HG02678 (cell line): ENCODE results near the gene SORCS2.

Experiments
- ATAC-seq: cut with Tn5 transposase; IDR thresholded peaks from one replicate; pipeline ENCODE4 v1.9.1; 2021; ENCODE audit warnings: mild to moderate bottlenecking, moderate library complexity; ENCODE audit not compliant: unreplicated experiment

Gene SORCS2

GRCh38 chr4:7384929-7385890, 192.9 kb downstream of the SORCS2 start:
- no peak for ATAC-seq

- no peak for ATAC-seq
Observed at GRCh38 chr4:7387925-7388324, 195.6 kb downstream of the SORCS2 start.

GRCh38 chr4:7388627-7389026, 196.3 kb downstream of the SORCS2 start:
- ATAC-seq: no peak

- ATAC-seq: no peak
Observed at GRCh38 chr4:7389101-7389701, 196.9 kb downstream of the SORCS2 start.

- no peak for ATAC-seq
Observed at GRCh38 chr4:7389719-7390118, 197.4 kb downstream of the SORCS2 start.

- ATAC-seq: no peak
Observed at GRCh38 chr4:7390336-7390735, 198.0 kb downstream of the SORCS2 start.

- no peak for ATAC-seq
Observed at GRCh38 chr4:7390906-7391636, 198.7 kb downstream of the SORCS2 start.

- ATAC-seq: no peak
Observed at GRCh38 chr4:7391637-7392437, 199.5 kb downstream of the SORCS2 start.

GRCh38 chr4:7392438-7393421, 200.4 kb downstream of the SORCS2 start:
- no peak for ATAC-seq

- no peak for ATAC-seq
Observed at GRCh38 chr4:7393601-7394575, 201.6 kb downstream of the SORCS2 start.

GRCh38 chr4:7394681-7395451, 202.5 kb downstream of the SORCS2 start:
- ATAC-seq: no peak

- ATAC-seq: no peak
Observed at GRCh38 chr4:7395645-7396044, 203.3 kb downstream of the SORCS2 start.

- ATAC-seq: no peak
Observed at GRCh38 chr4:7396186-7396910, 204.0 kb downstream of the SORCS2 start.

- no peak for ATAC-seq
Observed at GRCh38 chr4:7397206-7398103, 205.1 kb downstream of the SORCS2 start.

- no peak for ATAC-seq
Observed at GRCh38 chr4:7398104-7398423, 205.7 kb downstream of the SORCS2 start.

GRCh38 chr4:7398788-7399439, 206.6 kb downstream of the SORCS2 start:
- ATAC-seq: no peak
